SK-N-SH (cell line): ENCODE results near the gene PITX1. TPM values are rescaled to one million over a fixed set of nuclear protein-coding genes. Genes with fewer than 3 reads are reported as not detected.
A peak's percentile ranks its signal among the peaks of the same experiment; 100 is the strongest.
"Not testable (repeated sequence)": the region's sequence is repeated elsewhere in the genome, so short reads cannot be mapped to it uniquely, and the experiment has no call there.

ENCODE experiments used
- CTCF ChIA-PET: fragments of 300-600, 350-600 bp; formaldehyde crosslinking; extraction: SDS; loops from one replicate; lab custom pipeline; 2021; lab: Yijun Ruan, JAX
- POLR2A ChIA-PET: fragments of 350-600 bp; sonication (Branson Sonifier 250); formaldehyde crosslinking; extraction: SDS; loops from one replicate; lab custom pipeline; 2020; ENCODE audit warnings: antibody characterized with exemption, inconsistent platforms; lab: Yijun Ruan, JAX
- DNase-seq: peaks from one replicate; pipeline ENCODE4 v3.0.0; 2012
- H2AFZ ChIP-seq: fragments of 200-600 bp; sonication (generic); 2 replicates; pipeline ENCODE4 v1.8.1; 2016; ENCODE audit warnings: antibody characterized with exemption, mild to moderate bottlenecking, low read depth
- H3F3A ChIP-seq: fragments of 200-600 bp; sonication (generic); replicated peaks from 2 replicates; pipeline ENCODE3; 2016; ENCODE audit warnings: antibody characterized with exemption, mild to moderate bottlenecking; ENCODE audit not compliant: insufficient read depth
- H3K27ac ChIP-seq, 2 experiments: fragments of 200-500 bp in 1 of 2; fragments of 200-600 bp in 1 of 2; sonication (Bioruptor generic) in 1 of 2; sonication (generic), shearing (Covaris generic) in 1 of 2; 2 replicates each; pipeline versions ENCODE4 v1.5.1 to v1.6.1; 2014 to 2016; ENCODE audit warnings: low read depth in 2 of 2, inconsistent platforms in 1 of 2, low read length in 1 of 2, mild to moderate bottlenecking in 1 of 2, mixed read lengths in 1 of 2
- H3K27me3 ChIP-seq: fragments of 200-600 bp; sonication (generic), shearing (Covaris generic); 2 replicates; pipeline ENCODE4 v1.6.1; 2016; ENCODE audit warnings: mixed run types; ENCODE audit not compliant: insufficient read depth
- H3K36me3 ChIP-seq, 2 experiments: fragments of 200-500 bp in 1 of 2; fragments of 200-600 bp in 1 of 2; sonication (Bioruptor generic) in 1 of 2; sonication (generic) in 1 of 2; replicated peaks in 1 of 2; 2 replicates each; pipeline versions ENCODE3 to v1.5.1; 2014 to 2016; ENCODE audit warnings: low read length in 1 of 2, mild to moderate bottlenecking in 1 of 2; ENCODE audit not compliant: insufficient read depth in 2 of 2, control insufficient read depth in 1 of 2
- H3K4me1 ChIP-seq, 2 experiments: fragments of 200-500 bp in 1 of 2; fragments of 200-600 bp in 1 of 2; sonication (Bioruptor generic) in 1 of 2; sonication (generic), shearing (Covaris generic) in 1 of 2; 2 replicates each; pipeline versions ENCODE4 v1.5.1 to v1.6.1; 2014 to 2016; ENCODE audit warnings: low read depth in 1 of 2, low read length in 1 of 2, mixed run types in 1 of 2; ENCODE audit not compliant: insufficient read depth in 2 of 2, control insufficient read depth in 1 of 2
- H3K4me2 ChIP-seq: fragments of 200-600 bp; sonication (generic), shearing (Covaris generic); 2 replicates; pipeline ENCODE4 v1.6.1; 2017; ENCODE audit warnings: mixed run types
- H3K4me3 ChIP-seq, 2 experiments: fragments of 200-500 bp in 1 of 2; fragments of 200-600 bp in 1 of 2; sonication (Bioruptor generic) in 1 of 2; sonication (generic), shearing (Covaris generic) in 1 of 2; 2 replicates each; pipeline versions ENCODE4 v1.5.1 to v1.8.1; 2014 to 2016; ENCODE audit warnings: low read depth in 2 of 2, inconsistent platforms in 1 of 2, low read length in 1 of 2, mild to moderate bottlenecking in 1 of 2, mixed read lengths in 1 of 2, moderate library complexity in 1 of 2
- H3K79me2 ChIP-seq: fragments of 200-600 bp; sonication (generic); 2 replicates; pipeline ENCODE4 v1.8.1; 2017; ENCODE audit warnings: mild to moderate bottlenecking; ENCODE audit not compliant: insufficient read depth
- H3K9ac ChIP-seq: fragments of 200-600 bp; sonication (generic); 2 replicates; pipeline ENCODE4 v1.6.1; 2017; ENCODE audit warnings: mixed run types
- H3K9me2 ChIP-seq: fragments of 200-600 bp; sonication (generic); 2 replicates; pipeline ENCODE4 v1.6.1; 2017; ENCODE audit warnings: mixed run types
- H3K9me3 ChIP-seq: fragments of 200-600 bp; sonication (generic); 2 replicates; pipeline ENCODE4 v1.6.1; 2017; ENCODE audit warnings: mixed run types, mild to moderate bottlenecking, moderate library complexity
- H4K20me1 ChIP-seq: fragments of 200-600 bp; sonication (generic); 2 replicates; pipeline ENCODE4 v1.6.1; 2017; ENCODE audit warnings: mild to moderate bottlenecking, mixed run types; ENCODE audit not compliant: insufficient read depth
- ELF1 ChIP-seq: IDR thresholded peaks from 2 replicates; pipeline ENCODE4 v1.4.0; 2012
- EP300 ChIP-seq, 2 experiments: IDR thresholded peaks; 2 replicates each; pipeline versions ENCODE4 v1.4.0 to v1.6.1; 2012; ENCODE audit warnings: borderline replicate concordance in 1 of 2, low read depth in 1 of 2, low read length in 1 of 2
- FOXM1 ChIP-seq: IDR thresholded peaks from 2 replicates; pipeline ENCODE4 v1.4.0; 2012; ENCODE audit warnings: low read depth, mild to moderate bottlenecking
- GABPA ChIP-seq: IDR thresholded peaks from 2 replicates; pipeline ENCODE4 v1.4.0; 2012; ENCODE audit warnings: low read depth, mild to moderate bottlenecking
- JUND ChIP-seq: IDR thresholded peaks from 2 replicates; pipeline ENCODE4 v1.4.0; 2012
- MEF2A ChIP-seq: IDR thresholded peaks from 2 replicates; pipeline ENCODE4 v1.4.0; 2012; ENCODE audit warnings: low read depth, borderline replicate concordance
- MXI1 ChIP-seq: IDR thresholded peaks from 2 replicates; pipeline ENCODE4 v1.6.1; 2012; ENCODE audit warnings: mild to moderate bottlenecking, low read depth, low read length, improper control_type of control experiment
- NFIC ChIP-seq: IDR thresholded peaks from 2 replicates; pipeline ENCODE4 v1.4.0; 2012; ENCODE audit warnings: borderline replicate concordance
- RAD21 ChIP-seq: IDR thresholded peaks from 2 replicates; pipeline ENCODE4 v1.6.1; 2012; ENCODE audit warnings: mild to moderate bottlenecking, low read length
- RFX5 ChIP-seq: IDR thresholded peaks from 2 replicates; pipeline ENCODE4 v1.6.1; 2012; ENCODE audit warnings: mild to moderate bottlenecking, improper control_type of control experiment, low read length
- SIN3A ChIP-seq: IDR thresholded peaks from 2 replicates; pipeline ENCODE4 v1.6.1; 2012; ENCODE audit warnings: low read depth, mild to moderate bottlenecking, low read length, moderate library complexity, borderline replicate concordance
- TAF1 ChIP-seq: IDR thresholded peaks from 2 replicates; pipeline ENCODE4 v1.6.1; 2012; ENCODE audit warnings: low read depth, mild to moderate bottlenecking, low read length, moderate library complexity, borderline replicate concordance
- YY1 ChIP-seq: IDR thresholded peaks from 2 replicates; pipeline ENCODE4 v1.4.0; 2012; ENCODE audit warnings: low read depth, mild to moderate bottlenecking
- WGBS: methylation state at CpG from one replicate; pipeline ENCODE4 v1.1.6; 2017; ENCODE audit warnings: low lambda C conversion rate; 5-methylcytosine and 5-hydroxymethylcytosine counted together
- polyA plus RNA-seq, 3 experiments: library from polyadenylated mRNA; depleted of rRNA; stranded (reverse); fragments of >200 nt; gene quantifications; 2 replicates each; pipeline ENCODE4 v1.2.3, GENCODE V29; 2012
- TF ChIP-seq, protein P1 (sequence below): fragments of 150-350 bp; IDR thresholded peaks from 2 replicates; pipeline ENCODE4 v1.6.1; 2017; ENCODE audit warnings: antibody characterized with exemption, low read length, low read depth, borderline replicate concordance
- TF ChIP-seq, protein P2 (sequence below): IDR thresholded peaks from 2 replicates; pipeline ENCODE4 v1.4.0; 2012; ENCODE audit warnings: low read depth
- TF ChIP-seq, protein P3 (sequence below): IDR thresholded peaks from 2 replicates; pipeline ENCODE4 v1.4.0; 2012; ENCODE audit warnings: low read depth, borderline replicate concordance
- TF ChIP-seq, protein P4 (sequence below): fragments of 150-350 bp; IDR thresholded peaks from 2 replicates; pipeline ENCODE4 v1.6.1; 2016; ENCODE audit warnings: mild to moderate bottlenecking, low read depth, low read length

PITX1 gene
- polyA plus RNA-seq, 1 of the 3 experiments (the other 2 are of a cell fraction) = not detected

DNA sequence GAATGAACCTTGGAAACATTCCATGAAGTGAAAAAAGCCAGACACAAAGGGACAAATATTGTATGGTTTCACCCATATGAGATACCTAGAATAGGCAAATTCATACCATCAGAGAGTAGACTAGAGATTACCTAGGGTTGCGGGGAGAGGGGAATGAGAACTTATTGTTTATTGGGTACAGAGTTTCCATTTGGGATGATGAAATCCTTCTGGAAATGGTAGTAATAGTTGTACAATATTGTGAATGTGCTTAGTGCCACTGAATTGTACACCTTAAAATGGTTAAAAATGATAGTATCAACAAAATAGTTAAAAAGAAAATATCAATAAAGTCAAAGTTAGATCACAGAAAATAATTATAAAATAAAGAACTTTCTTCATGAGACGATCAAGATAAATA is 40.9 kb downstream of the PITX1 start (continued):
- no peak for TF ChIP-seq YY1

DNA sequence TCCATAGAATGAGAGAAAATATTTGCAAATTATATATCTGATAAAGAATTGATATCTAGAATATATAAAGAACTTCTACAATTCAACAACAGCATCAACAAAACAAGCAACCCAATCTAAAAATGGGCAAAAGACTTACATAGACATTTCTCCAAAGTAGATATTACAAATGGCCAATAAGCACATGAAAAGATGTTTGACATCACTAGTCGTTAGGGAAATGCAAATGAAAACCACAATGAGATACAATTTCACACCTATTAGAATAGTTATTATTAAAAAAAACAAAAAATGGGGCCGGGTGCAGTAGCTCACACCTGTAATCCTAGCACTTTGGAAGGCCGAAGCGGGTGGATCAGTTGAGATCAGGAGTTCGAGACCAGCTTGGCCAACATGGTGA is 41.9 kb downstream of the PITX1 start:
- no peaks in the 10 kb centered on the region for H4K20me1 ChIP-seq
- H3K4me2 ChIP-seq = no peak overlapping the region
- H2AFZ ChIP-seq = no peak overlapping the region
- peak; percentile 88 for TF ChIP-seq RFX5
- TF ChIP-seq, protein P1, sequence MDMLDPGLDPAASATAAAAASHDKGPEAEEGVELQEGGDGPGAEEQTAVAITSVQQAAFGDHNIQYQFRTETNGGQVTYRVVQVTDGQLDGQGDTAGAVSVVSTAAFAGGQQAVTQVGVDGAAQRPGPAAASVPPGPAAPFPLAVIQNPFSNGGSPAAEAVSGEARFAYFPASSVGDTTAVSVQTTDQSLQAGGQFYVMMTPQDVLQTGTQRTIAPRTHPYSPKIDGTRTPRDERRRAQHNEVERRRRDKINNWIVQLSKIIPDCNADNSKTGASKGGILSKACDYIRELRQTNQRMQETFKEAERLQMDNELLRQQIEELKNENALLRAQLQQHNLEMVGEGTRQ = no peak
- TF ChIP-seq, protein P2, sequence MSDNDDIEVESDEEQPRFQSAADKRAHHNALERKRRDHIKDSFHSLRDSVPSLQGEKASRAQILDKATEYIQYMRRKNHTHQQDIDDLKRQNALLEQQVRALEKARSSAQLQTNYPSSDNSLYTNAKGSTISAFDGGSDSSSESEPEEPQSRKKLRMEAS = no peak
- no peaks in the 10 kb centered on the region for H3K36me3 ChIP-seq
- no peaks in the 10 kb centered on the region for H3K9me3 ChIP-seq
- DNase-seq = no peak
- no peaks in the 10 kb centered on the region for H3K27me3 ChIP-seq
- H3K79me2 ChIP-seq = no peaks in the 10 kb centered on the region
- H3K4me3 ChIP-seq = no peak overlapping the region
- 62% methylated on average over 5 of the region's 5 CpGs for WGBS
- H3F3A ChIP-seq = no peaks in the 10 kb centered on the region
- H3K9ac ChIP-seq = no peak overlapping the region
- CTCF ChIA-PET = no interaction called here
- H3K4me1 ChIP-seq = no peaks in the 10 kb centered on the region
- POLR2A ChIA-PET = no interaction called here
- no peak overlapping the region for H3K27ac ChIP-seq
- no peaks in the 10 kb centered on the region for H3K9me2 ChIP-seq

DNA sequence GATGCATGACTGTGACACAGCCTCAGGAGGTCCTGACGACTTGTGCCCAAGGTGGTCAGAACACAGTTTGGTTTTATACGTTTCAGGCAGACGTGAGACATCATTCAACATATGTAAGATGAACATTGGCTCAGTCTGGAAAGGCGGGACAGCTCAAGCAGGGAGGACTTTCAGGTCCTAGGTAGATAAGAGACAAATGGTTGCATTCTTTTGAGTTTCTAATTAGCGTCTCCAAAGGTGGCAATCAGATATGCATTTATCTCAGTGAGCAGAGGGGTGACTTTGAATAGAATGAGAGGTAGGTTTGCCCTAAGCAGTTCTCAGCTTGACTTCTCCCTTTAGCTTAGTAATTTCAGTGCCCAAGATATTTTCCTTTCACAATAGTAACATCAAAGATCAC is 43.8 kb downstream of the PITX1 start:
- H3K27me3 ChIP-seq, H3K4me3 ChIP-seq, H3K9ac ChIP-seq, H3K4me2 ChIP-seq, H2AFZ ChIP-seq, H3K79me2 ChIP-seq, H3K27ac ChIP-seq, H4K20me1 ChIP-seq, POLR2A ChIA-PET, H3K9me3 ChIP-seq, CTCF ChIA-PET, H3F3A ChIP-seq, H3K4me1 ChIP-seq, DNase-seq, H3K36me3 ChIP-seq, H3K9me2 ChIP-seq: not testable (repeated sequence)
- WGBS = 58% methylated on average over 5 of the region's 5 CpGs

DNA sequence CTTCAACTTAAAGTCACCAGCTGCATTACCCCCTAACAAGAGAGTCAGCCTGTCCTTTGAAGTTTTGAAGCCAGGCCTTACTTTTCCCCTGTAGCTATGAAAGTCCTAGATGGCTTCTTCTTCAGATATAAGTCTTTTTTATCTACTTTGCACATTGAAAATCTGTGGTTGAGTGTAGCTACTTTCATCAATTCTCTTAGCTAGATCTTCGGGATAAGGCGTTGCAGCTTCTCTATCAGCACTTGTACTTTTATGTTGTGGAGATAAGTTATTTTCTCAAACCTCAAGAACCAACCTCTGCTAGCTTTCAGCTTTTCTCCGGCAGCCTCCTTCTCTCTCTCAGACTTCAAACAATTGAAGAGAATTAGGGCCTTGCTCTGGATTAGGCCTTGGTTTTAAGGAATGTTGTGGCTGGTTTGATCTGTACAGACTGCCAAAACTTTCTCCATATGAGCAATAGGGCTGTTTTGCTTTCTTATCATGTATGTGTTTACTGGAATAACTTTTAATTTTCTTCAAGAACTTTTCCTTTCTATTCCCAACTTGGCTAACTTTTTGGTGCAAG is 44.7 kb downstream of the PITX1 start:
- Histone ChIP-seq H3K27ac (no peak overlapping the region), H3K4me2 (no peak overlapping the region), H3K4me3 (no peak overlapping the region), H3K36me3 (no peaks in the 10 kb centered on the region), H3K9me3 (no peaks in the 10 kb centered on the region), H3K79me2 (no peaks in the 10 kb centered on the region), H3K27me3 (no peaks in the 10 kb centered on the region), H4K20me1 (no peaks in the 10 kb centered on the region), H3K9me2 (no peaks in the 10 kb centered on the region), H3K9ac (no peak overlapping the region), H2AFZ (no peak overlapping the region), H3F3A (no peaks in the 10 kb centered on the region), H3K4me1 (no peaks in the 10 kb centered on the region)
- no peak for DNase-seq
- CTCF ChIA-PET = interaction anchor here (0.7 kb wide), 1 partner anchor 22 kb away, joined by 3 read pairs; no protein-coding TSS in a partner anchor
- POLR2A ChIA-PET = no interaction called here
- WGBS = 81% methylated on average over 3 of the region's 3 CpGs
- TF ChIP-seq JUND (no peak), GABPA (no peak), SIN3A (no peak), MEF2A (no peak), FOXM1 (no peak), EP300 (IDR thresholded peaks at IDR 0.05; ENCODE audit: borderline replicate concordance in 1 of 2, low read depth in 1 of 2, low read length in 1 of 2) (no peak), ELF1 (no peak), NFIC (no peak), RAD21 (no peak), TAF1 (no peak), MXI1 (no peak)
- TF ChIP-seq, protein P3, sequence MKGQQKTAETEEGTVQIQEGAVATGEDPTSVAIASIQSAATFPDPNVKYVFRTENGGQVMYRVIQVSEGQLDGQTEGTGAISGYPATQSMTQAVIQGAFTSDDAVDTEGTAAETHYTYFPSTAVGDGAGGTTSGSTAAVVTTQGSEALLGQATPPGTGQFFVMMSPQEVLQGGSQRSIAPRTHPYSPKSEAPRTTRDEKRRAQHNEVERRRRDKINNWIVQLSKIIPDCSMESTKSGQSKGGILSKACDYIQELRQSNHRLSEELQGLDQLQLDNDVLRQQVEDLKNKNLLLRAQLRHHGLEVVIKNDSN = no peak
- TF ChIP-seq, protein P4, sequence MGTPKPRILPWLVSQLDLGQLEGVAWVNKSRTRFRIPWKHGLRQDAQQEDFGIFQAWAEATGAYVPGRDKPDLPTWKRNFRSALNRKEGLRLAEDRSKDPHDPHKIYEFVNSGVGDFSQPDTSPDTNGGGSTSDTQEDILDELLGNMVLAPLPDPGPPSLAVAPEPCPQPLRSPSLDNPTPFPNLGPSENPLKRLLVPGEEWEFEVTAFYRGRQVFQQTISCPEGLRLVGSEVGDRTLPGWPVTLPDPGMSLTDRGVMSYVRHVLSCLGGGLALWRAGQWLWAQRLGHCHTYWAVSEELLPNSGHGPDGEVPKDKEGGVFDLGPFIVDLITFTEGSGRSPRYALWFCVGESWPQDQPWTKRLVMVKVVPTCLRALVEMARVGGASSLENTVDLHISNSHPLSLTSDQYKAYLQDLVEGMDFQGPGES = no peak
